Astrocyte (in vitro differentiated cells and primary cell): ENCODE measurements around the gene RGCC. TPM values are rescaled to one million over a fixed set of nuclear protein-coding genes. Genes with fewer than 3 reads are reported as not detected.

Experiments
- DNase-seq: peaks from one replicate; pipeline ENCODE4 v3.0.0-alpha.2; 2010; ENCODE audit warnings: low read depth
- FAIRE-seq: peaks from 2 replicates; lab custom pipeline; 2011; peaks lifted over from hg19 to GRCh38; lab: Jason Lieb, UNC
- H2AFZ ChIP-seq: 2 replicates; pipeline ENCODE4 v1.6.0; 2012; ENCODE audit warnings: low read depth, low read length, inconsistent platforms
- H3K27ac ChIP-seq: 2 replicates; pipeline ENCODE4 v1.5.1; 2011; ENCODE audit warnings: low read depth, low read length, inconsistent platforms
- H3K27me3 ChIP-seq: 2 replicates; pipeline ENCODE4 v1.6.0; 2011; ENCODE audit warnings: low read length, inconsistent platforms; ENCODE audit not compliant: insufficient read depth
- H3K36me3 ChIP-seq: 2 replicates; pipeline ENCODE4 v1.5.1; 2011; ENCODE audit warnings: low read length, inconsistent platforms; ENCODE audit not compliant: insufficient read depth
- H3K4me1 ChIP-seq: 2 replicates; pipeline ENCODE4 v1.5.1; 2011; ENCODE audit warnings: low read length, inconsistent platforms; ENCODE audit not compliant: insufficient read depth
- H3K4me2 ChIP-seq: 2 replicates; pipeline ENCODE4 v1.6.0; 2012; ENCODE audit warnings: low read length, inconsistent platforms
- H3K4me3 ChIP-seq: 2 replicates; pipeline ENCODE4 v1.5.1; 2011; ENCODE audit warnings: low read depth, mild to moderate bottlenecking, low read length, inconsistent platforms; ENCODE audit not compliant: insufficient read depth
- H3K79me2 ChIP-seq: 2 replicates; pipeline ENCODE4 v1.6.0; 2012; ENCODE audit warnings: mild to moderate bottlenecking, low read length, inconsistent platforms; ENCODE audit not compliant: insufficient read depth
- H3K9ac ChIP-seq: 2 replicates; pipeline ENCODE4 v1.6.0; 2012; ENCODE audit warnings: mild to moderate bottlenecking, low read length, inconsistent platforms
- H3K9me3 ChIP-seq: 2 replicates; pipeline ENCODE4 v1.5.1; 2012; ENCODE audit warnings: low read depth, mild to moderate bottlenecking, low read length, inconsistent platforms; ENCODE audit not compliant: insufficient read depth
- H4K20me1 ChIP-seq: 2 replicates; pipeline ENCODE4 v1.6.0; 2012; ENCODE audit warnings: low read length, inconsistent platforms; ENCODE audit not compliant: insufficient read depth
- H3K27ac Mint-ChIP-seq: one replicate; pipeline ENCODE4 v1.8.0; 2021; ENCODE audit warnings: mild to moderate bottlenecking, mixed read lengths; ENCODE audit not compliant: unreplicated experiment
- H3K27me3 Mint-ChIP-seq: one replicate; pipeline ENCODE4 v1.8.0; 2021; ENCODE audit warnings: low read depth, mixed read lengths; ENCODE audit not compliant: unreplicated experiment
- H3K36me3 Mint-ChIP-seq: one replicate; pipeline ENCODE4 v1.8.0; 2021; ENCODE audit warnings: low read depth, mixed read lengths; ENCODE audit not compliant: unreplicated experiment
- H3K4me1 Mint-ChIP-seq: one replicate; pipeline ENCODE4 v1.8.0; 2021; ENCODE audit warnings: low read depth, mixed read lengths; ENCODE audit not compliant: unreplicated experiment
- H3K4me3 Mint-ChIP-seq: one replicate; pipeline ENCODE4 v1.8.0; 2021; ENCODE audit warnings: mild to moderate bottlenecking, moderate library complexity, mixed read lengths; ENCODE audit not compliant: unreplicated experiment
- H3K9me3 Mint-ChIP-seq: one replicate; pipeline ENCODE4 v1.8.0; 2021; ENCODE audit warnings: mild to moderate bottlenecking, mixed read lengths; ENCODE audit not compliant: unreplicated experiment
- EZH2 ChIP-seq: IDR thresholded peaks from 2 replicates; pipeline ENCODE4 v1.6.1; 2012; ENCODE audit warnings: mild to moderate bottlenecking, low read length, inconsistent platforms; ENCODE audit not compliant: insufficient read depth
- total RNA-seq: library from RNA; stranded (reverse); gene quantifications from 2 replicates; pipeline ENCODE4 v1.2.1, GENCODE V29; 2021
- TF ChIP-seq, protein P1 (sequence below): IDR thresholded peaks from 2 replicates; pipeline ENCODE4 v1.5.1; 2011; ENCODE audit warnings: low read depth, mild to moderate bottlenecking, inconsistent platforms, low read length, moderate library complexity; ENCODE audit not compliant: insufficient read depth

RGCC gene
- total RNA-seq, 1 donor from 2014 or later = 1.2 TPM

DNA sequence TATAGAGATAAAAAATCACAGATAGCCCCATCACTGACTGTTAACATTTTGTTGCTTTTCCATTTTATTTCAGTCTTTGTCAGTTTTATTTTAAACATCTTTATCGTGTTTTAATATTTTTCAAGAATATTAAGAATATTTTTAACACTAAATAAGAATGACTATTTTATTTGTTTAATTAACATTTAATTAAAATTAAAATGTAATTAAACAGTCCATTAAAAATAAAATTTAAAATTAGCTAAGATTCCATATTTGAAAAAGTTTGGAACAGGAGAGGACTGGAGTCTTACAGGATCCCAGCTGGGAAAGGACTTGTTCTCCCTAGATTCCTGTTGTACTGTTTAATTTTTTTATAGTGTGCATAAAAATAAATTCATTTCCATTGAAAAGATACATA lies 54.5 kb downstream of the RGCC start:
- no peak overlapping the region for H3K4me3 Mint-ChIP-seq
- no peak overlapping the region for H3K27ac Mint-ChIP-seq
- TF ChIP-seq EZH2 = no peak
- TF ChIP-seq, protein P1, sequence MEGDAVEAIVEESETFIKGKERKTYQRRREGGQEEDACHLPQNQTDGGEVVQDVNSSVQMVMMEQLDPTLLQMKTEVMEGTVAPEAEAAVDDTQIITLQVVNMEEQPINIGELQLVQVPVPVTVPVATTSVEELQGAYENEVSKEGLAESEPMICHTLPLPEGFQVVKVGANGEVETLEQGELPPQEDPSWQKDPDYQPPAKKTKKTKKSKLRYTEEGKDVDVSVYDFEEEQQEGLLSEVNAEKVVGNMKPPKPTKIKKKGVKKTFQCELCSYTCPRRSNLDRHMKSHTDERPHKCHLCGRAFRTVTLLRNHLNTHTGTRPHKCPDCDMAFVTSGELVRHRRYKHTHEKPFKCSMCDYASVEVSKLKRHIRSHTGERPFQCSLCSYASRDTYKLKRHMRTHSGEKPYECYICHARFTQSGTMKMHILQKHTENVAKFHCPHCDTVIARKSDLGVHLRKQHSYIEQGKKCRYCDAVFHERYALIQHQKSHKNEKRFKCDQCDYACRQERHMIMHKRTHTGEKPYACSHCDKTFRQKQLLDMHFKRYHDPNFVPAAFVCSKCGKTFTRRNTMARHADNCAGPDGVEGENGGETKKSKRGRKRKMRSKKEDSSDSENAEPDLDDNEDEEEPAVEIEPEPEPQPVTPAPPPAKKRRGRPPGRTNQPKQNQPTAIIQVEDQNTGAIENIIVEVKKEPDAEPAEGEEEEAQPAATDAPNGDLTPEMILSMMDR = no peak
- Histone ChIP-seq H3K27ac (no peak overlapping the region), H3K27me3 (no peaks in the 10 kb centered on the region), H4K20me1 (no peaks in the 10 kb centered on the region), H2AFZ (no peak overlapping the region), H3K79me2 (no peaks in the 10 kb centered on the region), H3K4me3 (no peak overlapping the region), H3K4me1 (no peaks in the 10 kb centered on the region), H3K9ac (no peak overlapping the region), H3K9me3 (no peaks in the 10 kb centered on the region), H3K4me2 (no peak overlapping the region), H3K36me3 (no peaks in the 10 kb centered on the region)
- H3K4me1 Mint-ChIP-seq = no peaks in the 10 kb centered on the region
- peaks cover 7% of the 10 kb centered on the region for H3K9me3 Mint-ChIP-seq
- FAIRE-seq (no peak), DNase-seq (no peak)
- no peaks in the 10 kb centered on the region for H3K27me3 Mint-ChIP-seq
- H3K36me3 Mint-ChIP-seq = peaks cover 1% of the 10 kb centered on the region

DNA sequence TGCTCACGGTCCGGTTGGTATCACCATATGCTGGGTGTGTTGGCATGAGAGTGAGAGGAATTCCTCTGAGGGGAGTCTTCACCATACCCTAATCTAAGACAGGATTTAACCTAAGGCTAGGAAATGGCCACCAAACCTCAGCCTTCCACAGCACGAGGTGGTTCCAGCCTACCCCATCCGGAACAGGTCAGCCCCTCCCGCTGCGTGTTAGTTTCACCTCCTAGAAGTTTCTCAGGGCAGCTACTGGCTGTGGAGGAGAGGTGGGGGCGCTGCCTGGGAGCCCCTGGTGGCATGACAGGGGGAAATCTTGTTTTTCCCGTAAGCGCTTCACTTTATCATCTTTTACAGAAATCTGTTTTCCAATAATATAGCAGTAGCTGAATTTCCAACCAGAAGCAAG lies 55.1 kb downstream of the RGCC start:
- Histone ChIP-seq H3K9ac (no peak overlapping the region), H4K20me1 (no peaks in the 10 kb centered on the region), H3K36me3 (no peaks in the 10 kb centered on the region), H3K79me2 (no peaks in the 10 kb centered on the region), H3K27ac (no peak overlapping the region), H3K27me3 (no peaks in the 10 kb centered on the region), H3K9me3 (no peaks in the 10 kb centered on the region), H3K4me2 (no peak overlapping the region), H2AFZ (no peak overlapping the region), H3K4me3 (no peak overlapping the region), H3K4me1 (no peaks in the 10 kb centered on the region)
- FAIRE-seq = no peak
- TF ChIP-seq EZH2 = no peak
- TF ChIP-seq, protein P1 = no peak
- H3K4me3 Mint-ChIP-seq = no peak overlapping the region
- DNase-seq = no peak
- H3K27ac Mint-ChIP-seq = no peak overlapping the region
- H3K4me1 Mint-ChIP-seq = no peaks in the 10 kb centered on the region
- peaks cover 3% of the 10 kb centered on the region for H3K27me3 Mint-ChIP-seq
- H3K9me3 Mint-ChIP-seq = peaks cover 10% of the 10 kb centered on the region
- H3K36me3 Mint-ChIP-seq = peaks cover 1% of the 10 kb centered on the region

DNA sequence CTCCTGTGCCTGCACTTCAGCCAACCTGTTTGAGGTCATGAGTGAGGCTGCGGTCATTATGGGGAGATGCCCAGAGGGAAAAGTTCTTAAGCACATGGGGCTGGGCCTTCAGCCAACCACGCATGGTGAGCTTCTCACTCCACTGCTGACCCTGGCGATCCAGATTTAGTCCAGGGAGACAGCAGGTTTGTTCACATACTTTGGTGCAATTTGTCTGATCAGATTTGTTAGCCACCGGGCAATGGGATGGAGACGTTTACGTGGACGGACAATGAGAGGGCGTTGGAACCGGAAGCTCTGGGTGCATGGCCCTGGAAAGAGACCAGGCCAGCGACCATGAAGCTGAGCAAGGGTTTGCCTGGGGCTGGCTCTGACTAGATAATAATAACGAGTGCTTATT lies 56.2 kb downstream of the RGCC start:
- H3K27me3 ChIP-seq = no peaks in the 10 kb centered on the region
- no peak overlapping the region for H3K27ac Mint-ChIP-seq
- peaks cover 8% of the 10 kb centered on the region for H3K27me3 Mint-ChIP-seq
- no peaks in the 10 kb centered on the region for H3K79me2 ChIP-seq
- no peak for TF ChIP-seq EZH2
- TF ChIP-seq, protein P1 = no peak
- H3K27ac ChIP-seq = no peak overlapping the region
- H3K36me3 ChIP-seq = no peaks in the 10 kb centered on the region
- FAIRE-seq = no peak
- H3K4me1 Mint-ChIP-seq = no peaks in the 10 kb centered on the region
- H3K4me3 ChIP-seq = no peak overlapping the region
- H4K20me1 ChIP-seq = no peaks in the 10 kb centered on the region
- no peaks in the 10 kb centered on the region for H3K4me1 ChIP-seq
- peaks cover 7% of the 10 kb centered on the region for H3K9me3 Mint-ChIP-seq
- no peak for DNase-seq
- peaks cover 4% of the 10 kb centered on the region for H3K36me3 Mint-ChIP-seq
- no peak overlapping the region for H2AFZ ChIP-seq
- H3K9ac ChIP-seq = no peak overlapping the region
- no peaks in the 10 kb centered on the region for H3K9me3 ChIP-seq
- no peak overlapping the region for H3K4me3 Mint-ChIP-seq
- H3K4me2 ChIP-seq = no peak overlapping the region
